Astrocyte (in vitro differentiated cells and primary cell): ENCODE data around the gene KBTBD13. TPM values are rescaled to one million over a fixed set of nuclear protein-coding genes. Genes with fewer than 3 reads are reported as not detected.
"Not testable (repeated sequence)": the region's sequence is repeated elsewhere in the genome, so short reads cannot be mapped to it uniquely, and the experiment has no call there.

ENCODE experiments used
- DNase-seq: peaks from one replicate; pipeline ENCODE4 v3.0.0-alpha.2; 2010; ENCODE audit warnings: low read depth
- FAIRE-seq: peaks from 2 replicates; lab custom pipeline; 2011; peaks lifted over from hg19 to GRCh38; lab: Jason Lieb, UNC
- H2AFZ ChIP-seq: 2 replicates; pipeline ENCODE4 v1.6.0; 2012; ENCODE audit warnings: low read depth, low read length, inconsistent platforms
- H3K27ac ChIP-seq: 2 replicates; pipeline ENCODE4 v1.5.1; 2011; ENCODE audit warnings: low read depth, low read length, inconsistent platforms
- H3K27me3 ChIP-seq: 2 replicates; pipeline ENCODE4 v1.6.0; 2011; ENCODE audit warnings: low read length, inconsistent platforms; ENCODE audit not compliant: insufficient read depth
- H3K36me3 ChIP-seq: 2 replicates; pipeline ENCODE4 v1.5.1; 2011; ENCODE audit warnings: low read length, inconsistent platforms; ENCODE audit not compliant: insufficient read depth
- H3K4me1 ChIP-seq: 2 replicates; pipeline ENCODE4 v1.5.1; 2011; ENCODE audit warnings: low read length, inconsistent platforms; ENCODE audit not compliant: insufficient read depth
- H3K4me2 ChIP-seq: 2 replicates; pipeline ENCODE4 v1.6.0; 2012; ENCODE audit warnings: low read length, inconsistent platforms
- H3K4me3 ChIP-seq: 2 replicates; pipeline ENCODE4 v1.5.1; 2011; ENCODE audit warnings: low read depth, mild to moderate bottlenecking, low read length, inconsistent platforms; ENCODE audit not compliant: insufficient read depth
- H3K79me2 ChIP-seq: 2 replicates; pipeline ENCODE4 v1.6.0; 2012; ENCODE audit warnings: mild to moderate bottlenecking, low read length, inconsistent platforms; ENCODE audit not compliant: insufficient read depth
- H3K9ac ChIP-seq: 2 replicates; pipeline ENCODE4 v1.6.0; 2012; ENCODE audit warnings: mild to moderate bottlenecking, low read length, inconsistent platforms
- H3K9me3 ChIP-seq: 2 replicates; pipeline ENCODE4 v1.5.1; 2012; ENCODE audit warnings: low read depth, mild to moderate bottlenecking, low read length, inconsistent platforms; ENCODE audit not compliant: insufficient read depth
- H4K20me1 ChIP-seq: 2 replicates; pipeline ENCODE4 v1.6.0; 2012; ENCODE audit warnings: low read length, inconsistent platforms; ENCODE audit not compliant: insufficient read depth
- H3K27ac Mint-ChIP-seq: one replicate; pipeline ENCODE4 v1.8.0; 2021; ENCODE audit warnings: mild to moderate bottlenecking, mixed read lengths; ENCODE audit not compliant: unreplicated experiment
- H3K27me3 Mint-ChIP-seq: one replicate; pipeline ENCODE4 v1.8.0; 2021; ENCODE audit warnings: low read depth, mixed read lengths; ENCODE audit not compliant: unreplicated experiment
- H3K36me3 Mint-ChIP-seq: one replicate; pipeline ENCODE4 v1.8.0; 2021; ENCODE audit warnings: low read depth, mixed read lengths; ENCODE audit not compliant: unreplicated experiment
- H3K4me1 Mint-ChIP-seq: one replicate; pipeline ENCODE4 v1.8.0; 2021; ENCODE audit warnings: low read depth, mixed read lengths; ENCODE audit not compliant: unreplicated experiment
- H3K4me3 Mint-ChIP-seq: one replicate; pipeline ENCODE4 v1.8.0; 2021; ENCODE audit warnings: mild to moderate bottlenecking, moderate library complexity, mixed read lengths; ENCODE audit not compliant: unreplicated experiment
- H3K9me3 Mint-ChIP-seq: one replicate; pipeline ENCODE4 v1.8.0; 2021; ENCODE audit warnings: mild to moderate bottlenecking, mixed read lengths; ENCODE audit not compliant: unreplicated experiment
- EZH2 ChIP-seq: IDR thresholded peaks from 2 replicates; pipeline ENCODE4 v1.6.1; 2012; ENCODE audit warnings: mild to moderate bottlenecking, low read length, inconsistent platforms; ENCODE audit not compliant: insufficient read depth
- total RNA-seq: library from RNA; stranded (reverse); gene quantifications from 2 replicates; pipeline ENCODE4 v1.2.1, GENCODE V29; 2021
- TF ChIP-seq, protein P1 (sequence below): IDR thresholded peaks from 2 replicates; pipeline ENCODE4 v1.5.1; 2011; ENCODE audit warnings: low read depth, mild to moderate bottlenecking, inconsistent platforms, low read length, moderate library complexity; ENCODE audit not compliant: insufficient read depth

The KBTBD13 gene
- total RNA-seq, 1 donor from 2014 or later: not detected

DNA sequence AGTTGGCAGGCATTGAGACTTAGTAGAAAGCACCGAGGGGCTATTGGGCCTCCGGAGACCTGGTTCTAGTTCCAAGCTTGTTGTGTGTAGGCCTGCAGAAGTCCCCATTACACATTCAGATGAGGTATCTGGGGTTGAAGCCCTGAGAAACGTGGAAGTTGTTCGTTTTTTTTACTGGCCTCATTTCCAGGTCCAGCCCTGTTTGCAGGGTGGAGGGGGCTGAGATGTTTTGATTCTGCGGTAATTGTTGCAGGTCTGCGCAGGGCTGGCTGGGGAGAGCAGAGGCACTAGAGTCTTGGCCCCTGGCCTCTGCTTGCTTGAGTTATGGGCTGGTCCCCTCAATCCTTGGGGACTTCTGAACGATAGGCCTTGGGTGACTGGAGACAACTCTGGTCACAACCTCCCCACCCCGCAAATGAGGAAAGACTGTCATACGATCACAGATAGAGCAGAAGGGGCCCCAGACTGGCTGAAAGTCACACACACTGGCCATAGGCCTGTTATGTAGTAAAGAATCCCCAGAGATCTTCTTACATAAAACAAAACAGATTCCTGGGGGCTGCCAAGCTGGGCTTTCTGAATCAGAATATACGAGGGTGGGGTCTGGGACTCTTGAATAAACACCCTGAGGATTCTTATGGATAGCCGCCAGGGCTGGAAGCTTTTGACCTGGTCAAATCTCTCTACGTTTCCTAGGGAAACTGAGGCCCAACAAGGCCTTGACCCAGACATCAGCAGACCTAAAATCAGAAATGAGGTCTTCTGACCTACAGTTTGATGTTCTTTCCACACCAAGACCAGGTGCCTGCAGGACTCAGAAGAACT is 15.6 kb downstream of the KBTBD13 start:
- Histone ChIP-seq H3K4me2 (no peak overlapping the region), H3K4me3 (no peak overlapping the region), H3K4me1 (peaks cover 8% of the 10 kb centered on the region), H3K9ac (no peak overlapping the region), H2AFZ (no peak overlapping the region), H3K36me3 (no peaks in the 10 kb centered on the region), H3K79me2 (no peaks in the 10 kb centered on the region), H3K27ac (no peak overlapping the region), H3K27me3 (no peaks in the 10 kb centered on the region), H3K9me3 (no peaks in the 10 kb centered on the region), H4K20me1 (peaks cover 7% of the 10 kb centered on the region)
- Mint-ChIP-seq H3K4me1 (peaks cover 7% of the 10 kb centered on the region), H3K36me3 (peaks cover 11% of the 10 kb centered on the region), H3K27me3 (peaks cover 30% of the 10 kb centered on the region), H3K4me3 (no peak overlapping the region), H3K27ac (no peak overlapping the region), H3K9me3 (no peaks in the 10 kb centered on the region)
- DNase-seq (no peak), FAIRE-seq (no peak)
- no peak for TF ChIP-seq EZH2
- TF ChIP-seq, protein P1, sequence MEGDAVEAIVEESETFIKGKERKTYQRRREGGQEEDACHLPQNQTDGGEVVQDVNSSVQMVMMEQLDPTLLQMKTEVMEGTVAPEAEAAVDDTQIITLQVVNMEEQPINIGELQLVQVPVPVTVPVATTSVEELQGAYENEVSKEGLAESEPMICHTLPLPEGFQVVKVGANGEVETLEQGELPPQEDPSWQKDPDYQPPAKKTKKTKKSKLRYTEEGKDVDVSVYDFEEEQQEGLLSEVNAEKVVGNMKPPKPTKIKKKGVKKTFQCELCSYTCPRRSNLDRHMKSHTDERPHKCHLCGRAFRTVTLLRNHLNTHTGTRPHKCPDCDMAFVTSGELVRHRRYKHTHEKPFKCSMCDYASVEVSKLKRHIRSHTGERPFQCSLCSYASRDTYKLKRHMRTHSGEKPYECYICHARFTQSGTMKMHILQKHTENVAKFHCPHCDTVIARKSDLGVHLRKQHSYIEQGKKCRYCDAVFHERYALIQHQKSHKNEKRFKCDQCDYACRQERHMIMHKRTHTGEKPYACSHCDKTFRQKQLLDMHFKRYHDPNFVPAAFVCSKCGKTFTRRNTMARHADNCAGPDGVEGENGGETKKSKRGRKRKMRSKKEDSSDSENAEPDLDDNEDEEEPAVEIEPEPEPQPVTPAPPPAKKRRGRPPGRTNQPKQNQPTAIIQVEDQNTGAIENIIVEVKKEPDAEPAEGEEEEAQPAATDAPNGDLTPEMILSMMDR: no peak

DNA sequence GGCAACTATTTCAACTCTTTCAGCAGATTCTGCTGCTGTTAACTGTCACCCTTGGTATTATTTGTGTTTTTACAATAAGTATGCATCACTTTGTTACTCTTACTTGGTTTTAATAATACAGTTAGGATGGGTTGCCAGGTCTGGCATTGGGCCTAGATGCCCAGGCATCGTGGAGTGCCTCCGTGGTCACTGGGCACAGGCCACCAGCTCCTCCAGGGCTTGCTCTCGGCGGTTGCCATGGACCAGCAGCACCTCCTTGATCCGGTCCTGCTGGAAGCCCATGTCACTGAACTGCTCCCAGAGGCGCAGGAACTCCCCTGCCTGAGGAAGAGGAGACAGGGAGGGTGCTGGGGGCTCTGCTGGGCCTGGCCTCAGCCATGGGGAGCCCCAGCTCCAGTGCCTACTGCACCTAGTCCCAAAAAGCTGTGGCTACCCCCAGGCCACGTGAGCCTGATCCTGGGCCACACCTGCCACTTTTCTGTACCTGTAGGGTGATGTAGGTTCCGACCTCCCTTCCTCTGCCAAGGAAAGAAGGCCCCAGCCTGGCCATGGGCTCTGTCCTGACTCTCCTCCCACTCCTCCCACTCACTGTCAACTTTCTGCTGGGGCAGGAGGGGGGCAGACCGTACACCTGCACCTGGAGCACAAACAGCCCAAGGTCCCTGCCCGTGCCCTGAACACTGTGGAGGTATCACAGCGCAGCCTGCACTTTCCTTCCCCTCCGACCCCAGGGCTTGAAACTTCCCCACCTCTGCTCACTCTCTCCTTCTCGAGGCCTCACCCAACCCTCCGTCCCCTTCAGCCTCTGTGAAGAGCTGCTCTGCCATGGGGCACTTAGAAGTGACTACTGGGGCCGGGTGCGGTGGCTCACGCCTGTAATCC is 16.6 kb downstream of the KBTBD13 start:
- H3K4me1 ChIP-seq: peaks cover 9% of the 10 kb centered on the region
- Mint-ChIP-seq H3K36me3 (peaks cover 19% of the 10 kb centered on the region), H3K27ac (no peak overlapping the region), H3K4me3 (no peak overlapping the region), H3K9me3 (peaks cover 3% of the 10 kb centered on the region), H3K27me3 (peaks cover 21% of the 10 kb centered on the region), H3K4me1 (peaks cover 10% of the 10 kb centered on the region)
- H3K36me3 ChIP-seq: no peaks in the 10 kb centered on the region
- no peaks in the 10 kb centered on the region for H3K79me2 ChIP-seq
- FAIRE-seq (no peak), DNase-seq (no peak)
- H3K4me3 ChIP-seq: no peak overlapping the region
- H3K27me3 ChIP-seq: no peaks in the 10 kb centered on the region
- no peak overlapping the region for H3K4me2 ChIP-seq
- peaks cover 10% of the 10 kb centered on the region for H4K20me1 ChIP-seq
- no peak overlapping the region for H3K9ac ChIP-seq
- H2AFZ ChIP-seq: no peak overlapping the region
- TF ChIP-seq, protein P1: no peak
- no peak for TF ChIP-seq EZH2
- H3K27ac ChIP-seq: no peak overlapping the region
- no peaks in the 10 kb centered on the region for H3K9me3 ChIP-seq

DNA sequence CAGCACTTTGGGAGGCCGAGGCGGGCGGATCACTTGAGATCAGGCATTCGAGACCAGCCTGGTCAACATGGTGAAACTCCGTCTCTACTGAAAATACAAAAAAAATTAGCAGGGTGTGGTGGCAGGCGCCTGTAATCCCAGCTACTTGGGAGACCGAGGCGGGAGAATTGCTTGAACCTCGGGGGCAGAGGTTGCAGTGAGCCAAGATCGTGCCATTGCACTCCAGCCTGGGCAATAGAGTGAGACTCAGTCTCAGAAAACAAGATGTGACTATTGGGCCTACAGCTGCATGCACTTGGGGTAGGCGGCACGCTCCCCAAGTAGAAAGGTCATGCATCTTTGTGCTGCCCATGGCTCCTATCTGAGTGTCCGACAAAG is 17.2 kb downstream of the KBTBD13 start:
- not testable (repeated sequence) for H3K27ac ChIP-seq, H3K4me2 ChIP-seq, H3K79me2 ChIP-seq, H3K4me1 ChIP-seq, H3K36me3 ChIP-seq, H3K9me3 ChIP-seq, H2AFZ ChIP-seq, H3K9me3 Mint-ChIP-seq, FAIRE-seq, H4K20me1 ChIP-seq, DNase-seq, H3K4me3 Mint-ChIP-seq, H3K27ac Mint-ChIP-seq, H3K9ac ChIP-seq, H3K27me3 ChIP-seq, H3K4me3 ChIP-seq, H3K4me1 Mint-ChIP-seq
- H3K27me3 Mint-ChIP-seq: peaks cover 19% of the 10 kb centered on the region
- peaks cover 25% of the 10 kb centered on the region for H3K36me3 Mint-ChIP-seq
